HEK293 (cell line): ENCODE data around the gene GBF1.

Source experiments
- BCL11B ChIP-seq: fragments of 450-650 bp; formaldehyde crosslinking; IDR thresholded peaks from 2 replicates; pipeline ENCODE4 v1.5.1; 2016; ENCODE audit warnings: low read depth, missing biosample characterization, missing genetic modification characterization
- HOXA7 ChIP-seq: sonication (generic); formaldehyde crosslinking; IDR thresholded peaks from 2 replicates; pipeline ENCODE4 v1.8.1; 2022; ENCODE audit warnings: missing genetic modification reagents, borderline replicate concordance
- PRDM6 ChIP-seq: fragments of 450-650 bp; formaldehyde crosslinking; IDR thresholded peaks from 2 replicates; pipeline ENCODE4 v1.5.1; 2017; ENCODE audit warnings: missing biosample characterization, missing genetic modification characterization
- SCRT1 ChIP-seq: fragments of 450-650 bp; formaldehyde crosslinking; IDR thresholded peaks from 2 replicates; pipeline ENCODE4 v1.5.1; 2016; ENCODE audit warnings: missing biosample characterization, missing genetic modification characterization, borderline replicate concordance
- WT1 ChIP-seq: fragments of 450-650 bp; formaldehyde crosslinking; IDR thresholded peaks from 2 replicates; pipeline ENCODE4 v1.5.1; 2016; ENCODE audit warnings: missing biosample characterization, missing genetic modification characterization
- ZBTB26 ChIP-seq: fragments of 450-650 bp; formaldehyde crosslinking; optimal IDR thresholded peaks from 2 replicates; pipeline ENCODE3; 2016; ENCODE audit warnings: missing biosample characterization, mild to moderate bottlenecking, missing genetic modification characterization
- ZIC2 ChIP-seq: fragments of 450-650 bp; formaldehyde crosslinking; IDR thresholded peaks from 2 replicates; pipeline ENCODE4 v1.5.1; 2016; ENCODE audit warnings: missing biosample characterization, missing genetic modification characterization
- ZNF10 ChIP-seq: fragments of 450-650 bp; formaldehyde crosslinking; IDR thresholded peaks from 2 replicates; pipeline ENCODE4 v1.5.1; 2017; ENCODE audit warnings: missing biosample characterization, missing genetic modification characterization
- ZNF169 ChIP-seq: fragments of 450-650 bp; formaldehyde crosslinking; IDR thresholded peaks from 2 replicates; pipeline ENCODE4 v1.5.1; 2016; ENCODE audit warnings: missing biosample characterization, missing genetic modification characterization
- ZNF174 ChIP-seq: fragments of 450-650 bp; formaldehyde crosslinking; IDR thresholded peaks from 2 replicates; pipeline ENCODE4 v1.5.0; 2017; ENCODE audit warnings: missing biosample characterization, mild to moderate bottlenecking, missing genetic modification characterization
- ZNF2 ChIP-seq: fragments of 450-650 bp; formaldehyde crosslinking; IDR thresholded peaks from 2 replicates; pipeline ENCODE4 v1.5.1; 2016; ENCODE audit warnings: missing biosample characterization, missing genetic modification characterization
- ZNF202 ChIP-seq: fragments of 450-650 bp; formaldehyde crosslinking; IDR thresholded peaks from 2 replicates; pipeline ENCODE4 v1.5.1; 2016; ENCODE audit warnings: missing biosample characterization, missing genetic modification characterization, borderline replicate concordance
- ZNF221 ChIP-seq: fragments of 450-650 bp; formaldehyde crosslinking; IDR thresholded peaks from 2 replicates; pipeline ENCODE4 v1.5.1; 2017; ENCODE audit warnings: missing biosample characterization, missing genetic modification characterization, borderline replicate concordance
- ZNF266 ChIP-seq: fragments of 450-650 bp; formaldehyde crosslinking; IDR thresholded peaks from 2 replicates; pipeline ENCODE4 v1.5.1; 2016; ENCODE audit warnings: missing biosample characterization, missing genetic modification characterization, low read depth
- ZNF341 ChIP-seq: fragments of 450-650 bp; formaldehyde crosslinking; IDR thresholded peaks from 2 replicates; pipeline ENCODE4; 2016; ENCODE audit warnings: low read depth, missing biosample characterization, missing genetic modification characterization
- ZNF398 ChIP-seq: fragments of 450-650 bp; formaldehyde crosslinking; IDR thresholded peaks from 2 replicates; pipeline ENCODE4 v1.5.1; 2017; ENCODE audit warnings: missing biosample characterization, missing genetic modification characterization
- ZNF501 ChIP-seq: fragments of 450-650 bp; formaldehyde crosslinking; IDR thresholded peaks from 2 replicates; pipeline ENCODE4 v1.5.1; 2016; ENCODE audit warnings: missing biosample characterization, missing genetic modification characterization
- ZNF530 ChIP-seq: fragments of 450-650 bp; formaldehyde crosslinking; IDR thresholded peaks from 2 replicates; pipeline ENCODE4 v1.5.1; 2016; ENCODE audit warnings: low read depth, missing biosample characterization, missing genetic modification characterization
- ZNF544 ChIP-seq: fragments of 450-650 bp; formaldehyde crosslinking; IDR thresholded peaks from 2 replicates; pipeline ENCODE4 v1.5.0; 2017; ENCODE audit warnings: missing biosample characterization, missing genetic modification characterization
- ZNF629 ChIP-seq: fragments of 450-650 bp; formaldehyde crosslinking; IDR thresholded peaks from 2 replicates; pipeline ENCODE4 v1.5.1; 2017; ENCODE audit warnings: missing biosample characterization, missing genetic modification characterization
- ZNF792 ChIP-seq: fragments of 450-650 bp; formaldehyde crosslinking; IDR thresholded peaks from 2 replicates; pipeline ENCODE4 v1.5.1; 2016; ENCODE audit warnings: missing biosample characterization, missing genetic modification characterization
- TF ChIP-seq, protein P1 (sequence below): fragments of 450-650 bp; formaldehyde crosslinking; IDR thresholded peaks from 2 replicates; pipeline ENCODE4 v1.5.1; 2016; ENCODE audit warnings: missing biosample characterization, missing genetic modification characterization
- TF ChIP-seq, protein P2 (sequence below): fragments of 450-650 bp; formaldehyde crosslinking; IDR thresholded peaks from 2 replicates; pipeline ENCODE4 v1.5.1; 2016; ENCODE audit warnings: missing biosample characterization, missing genetic modification characterization
- TF ChIP-seq, protein P3 (sequence below): fragments of 450-650 bp; formaldehyde crosslinking; IDR thresholded peaks from 2 replicates; pipeline ENCODE4 v1.5.1; 2016; ENCODE audit warnings: missing biosample characterization, missing genetic modification characterization
- TF ChIP-seq, protein P4 (sequence below): fragments of 450-650 bp; formaldehyde crosslinking; IDR thresholded peaks from 2 replicates; pipeline ENCODE4 v1.5.1; 2016; ENCODE audit warnings: missing biosample characterization, missing genetic modification characterization
- TF ChIP-seq, protein P5 (sequence below): fragments of 450-650 bp; formaldehyde crosslinking; IDR thresholded peaks from 2 replicates; pipeline ENCODE4 v1.5.1; 2016; ENCODE audit warnings: missing biosample characterization, missing genetic modification characterization

Gene GBF1

DNA sequence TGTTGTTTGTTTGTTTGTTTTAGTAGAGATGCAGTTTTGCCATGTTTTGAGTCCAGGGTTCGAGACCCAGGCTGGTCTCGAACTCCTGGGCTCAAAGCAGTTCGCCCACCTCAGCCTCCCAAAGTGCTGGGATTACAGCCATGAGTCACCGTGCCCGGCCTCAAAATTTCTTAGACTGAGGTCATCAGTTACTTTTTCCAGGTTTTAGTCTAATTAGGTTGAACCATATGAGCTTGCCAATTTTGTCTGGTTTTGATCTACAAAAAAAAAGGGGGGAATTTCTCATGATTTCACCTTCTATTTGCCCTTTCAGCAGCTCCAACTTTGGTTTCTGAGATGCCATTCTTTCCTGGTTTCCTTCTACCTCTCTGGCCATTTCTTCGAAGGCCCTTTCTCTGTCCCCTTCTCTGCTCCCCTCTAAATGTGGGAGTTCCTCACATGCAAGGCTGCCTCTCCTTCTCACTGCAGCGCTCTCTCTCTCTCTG is 181.5 kb downstream of the GBF1 start (continued):
- TF ChIP-seq, protein P1, sequence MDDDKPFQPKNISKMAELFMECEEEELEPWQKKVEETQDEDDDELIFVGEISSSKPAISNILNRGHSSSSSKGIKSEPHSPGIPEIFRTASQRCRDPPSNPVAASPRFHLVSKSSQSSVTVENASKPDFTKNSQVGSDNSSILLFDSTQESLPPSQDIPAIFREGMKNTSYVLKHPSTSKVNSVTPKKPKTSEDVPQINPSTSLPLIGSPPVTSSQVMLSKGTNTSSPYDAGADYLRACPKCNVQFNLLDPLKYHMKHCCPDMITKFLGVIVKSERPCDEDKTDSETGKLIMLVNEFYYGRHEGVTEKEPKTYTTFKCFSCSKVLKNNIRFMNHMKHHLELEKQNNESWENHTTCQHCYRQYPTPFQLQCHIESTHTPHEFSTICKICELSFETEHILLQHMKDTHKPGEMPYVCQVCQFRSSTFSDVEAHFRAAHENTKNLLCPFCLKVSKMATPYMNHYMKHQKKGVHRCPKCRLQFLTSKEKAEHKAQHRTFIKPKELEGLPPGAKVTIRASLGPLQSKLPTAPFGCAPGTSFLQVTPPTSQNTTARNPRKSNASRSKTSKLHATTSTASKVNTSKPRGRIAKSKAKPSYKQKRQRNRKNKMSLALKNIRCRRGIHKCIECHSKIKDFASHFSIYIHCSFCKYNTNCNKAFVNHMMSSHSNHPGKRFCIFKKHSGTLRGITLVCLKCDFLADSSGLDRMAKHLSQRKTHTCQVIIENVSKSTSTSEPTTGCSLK (tag by site-specific recombination), result no peak
- TF ChIP-seq ZIC2 (tag by site-specific recombination), result no peak
- no peak for TF ChIP-seq ZNF530 (tag by site-specific recombination)
- TF ChIP-seq, protein P2, sequence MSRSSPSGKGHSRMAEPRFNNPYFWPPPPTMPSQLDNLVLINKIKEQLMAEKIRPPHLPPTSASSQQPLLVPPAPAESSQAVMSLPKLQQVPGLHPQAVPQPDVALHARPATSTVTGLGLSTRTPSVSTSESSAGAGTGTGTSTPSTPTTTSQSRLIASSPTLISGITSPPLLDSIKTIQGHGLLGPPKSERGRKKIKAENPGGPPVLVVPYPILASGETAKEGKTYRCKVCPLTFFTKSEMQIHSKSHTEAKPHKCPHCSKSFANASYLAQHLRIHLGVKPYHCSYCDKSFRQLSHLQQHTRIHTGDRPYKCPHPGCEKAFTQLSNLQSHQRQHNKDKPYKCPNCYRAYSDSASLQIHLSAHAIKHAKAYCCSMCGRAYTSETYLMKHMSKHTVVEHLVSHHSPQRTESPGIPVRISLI (tag by site-specific recombination), result 0 out of 2 replicates have a peak, but pooled peaks have one; percentile 28
- TF ChIP-seq ZNF266, result no peak
- TF ChIP-seq ZNF398, result peak; percentile 71
- TF ChIP-seq ZNF10 (tag by site-specific recombination), result no peak
- no peak for TF ChIP-seq ZBTB26 (tag by site-specific recombination)
- no peak for TF ChIP-seq ZNF341
- no peak for TF ChIP-seq ZNF202
- TF ChIP-seq ZNF2 (tag by site-specific recombination), result no peak
- peak; percentile 73 for TF ChIP-seq ZNF629
- TF ChIP-seq, protein P3, sequence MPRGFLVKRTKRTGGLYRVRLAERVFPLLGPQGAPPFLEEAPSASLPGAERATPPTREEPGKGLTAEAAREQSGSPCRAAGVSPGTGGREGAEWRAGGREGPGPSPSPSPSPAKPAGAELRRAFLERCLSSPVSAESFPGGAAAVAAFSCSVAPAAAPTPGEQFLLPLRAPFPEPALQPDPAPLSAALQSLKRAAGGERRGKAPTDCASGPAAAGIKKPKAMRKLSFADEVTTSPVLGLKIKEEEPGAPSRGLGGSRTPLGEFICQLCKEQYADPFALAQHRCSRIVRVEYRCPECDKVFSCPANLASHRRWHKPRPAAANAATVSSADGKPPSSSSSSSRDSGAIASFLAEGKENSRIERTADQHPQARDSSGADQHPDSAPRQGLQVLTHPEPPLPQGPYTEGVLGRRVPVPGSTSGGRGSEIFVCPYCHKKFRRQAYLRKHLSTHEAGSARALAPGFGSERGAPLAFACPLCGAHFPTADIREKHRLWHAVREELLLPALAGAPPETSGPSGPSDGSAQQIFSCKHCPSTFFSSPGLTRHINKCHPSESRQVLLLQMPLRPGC (tag by site-specific recombination), result 0 out of 2 replicates have a peak, but pooled peaks have one; percentile 29
- TF ChIP-seq WT1, result no peak
- TF ChIP-seq BCL11B, result no peak
- no peak for TF ChIP-seq ZNF169
- no peak for TF ChIP-seq ZNF174 (tag by site-specific recombination)
- TF ChIP-seq PRDM6 (tag by site-specific recombination), result no peak; the same call in 1 of the 2 replicates
- TF ChIP-seq, protein P4, sequence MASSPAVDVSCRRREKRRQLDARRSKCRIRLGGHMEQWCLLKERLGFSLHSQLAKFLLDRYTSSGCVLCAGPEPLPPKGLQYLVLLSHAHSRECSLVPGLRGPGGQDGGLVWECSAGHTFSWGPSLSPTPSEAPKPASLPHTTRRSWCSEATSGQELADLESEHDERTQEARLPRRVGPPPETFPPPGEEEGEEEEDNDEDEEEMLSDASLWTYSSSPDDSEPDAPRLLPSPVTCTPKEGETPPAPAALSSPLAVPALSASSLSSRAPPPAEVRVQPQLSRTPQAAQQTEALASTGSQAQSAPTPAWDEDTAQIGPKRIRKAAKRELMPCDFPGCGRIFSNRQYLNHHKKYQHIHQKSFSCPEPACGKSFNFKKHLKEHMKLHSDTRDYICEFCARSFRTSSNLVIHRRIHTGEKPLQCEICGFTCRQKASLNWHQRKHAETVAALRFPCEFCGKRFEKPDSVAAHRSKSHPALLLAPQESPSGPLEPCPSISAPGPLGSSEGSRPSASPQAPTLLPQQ (tag by site-specific recombination), result peak; percentile 52
- TF ChIP-seq ZNF501 (tag by site-specific recombination), result no peak
- TF ChIP-seq SCRT1, result no peak
- no peak for TF ChIP-seq HOXA7 (CRISPR knock-in tag)
- TF ChIP-seq ZNF544 (tag by site-specific recombination), result no peak
- no peak for TF ChIP-seq ZNF221
- TF ChIP-seq, protein P5, sequence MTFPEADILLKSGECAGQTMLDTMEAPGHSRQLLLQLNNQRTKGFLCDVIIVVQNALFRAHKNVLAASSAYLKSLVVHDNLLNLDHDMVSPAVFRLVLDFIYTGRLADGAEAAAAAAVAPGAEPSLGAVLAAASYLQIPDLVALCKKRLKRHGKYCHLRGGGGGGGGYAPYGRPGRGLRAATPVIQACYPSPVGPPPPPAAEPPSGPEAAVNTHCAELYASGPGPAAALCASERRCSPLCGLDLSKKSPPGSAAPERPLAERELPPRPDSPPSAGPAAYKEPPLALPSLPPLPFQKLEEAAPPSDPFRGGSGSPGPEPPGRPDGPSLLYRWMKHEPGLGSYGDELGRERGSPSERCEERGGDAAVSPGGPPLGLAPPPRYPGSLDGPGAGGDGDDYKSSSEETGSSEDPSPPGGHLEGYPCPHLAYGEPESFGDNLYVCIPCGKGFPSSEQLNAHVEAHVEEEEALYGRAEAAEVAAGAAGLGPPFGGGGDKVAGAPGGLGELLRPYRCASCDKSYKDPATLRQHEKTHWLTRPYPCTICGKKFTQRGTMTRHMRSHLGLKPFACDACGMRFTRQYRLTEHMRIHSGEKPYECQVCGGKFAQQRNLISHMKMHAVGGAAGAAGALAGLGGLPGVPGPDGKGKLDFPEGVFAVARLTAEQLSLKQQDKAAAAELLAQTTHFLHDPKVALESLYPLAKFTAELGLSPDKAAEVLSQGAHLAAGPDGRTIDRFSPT (tag by site-specific recombination), result peak; percentile 64
- no peak for TF ChIP-seq ZNF792 (tag by site-specific recombination)
